ENCODE results near the gene LILRA5.
"Not testable (repeated sequence)": the region's sequence is repeated elsewhere in the genome, so short reads cannot be mapped to it uniquely, and the experiment has no call there.

DNA sequence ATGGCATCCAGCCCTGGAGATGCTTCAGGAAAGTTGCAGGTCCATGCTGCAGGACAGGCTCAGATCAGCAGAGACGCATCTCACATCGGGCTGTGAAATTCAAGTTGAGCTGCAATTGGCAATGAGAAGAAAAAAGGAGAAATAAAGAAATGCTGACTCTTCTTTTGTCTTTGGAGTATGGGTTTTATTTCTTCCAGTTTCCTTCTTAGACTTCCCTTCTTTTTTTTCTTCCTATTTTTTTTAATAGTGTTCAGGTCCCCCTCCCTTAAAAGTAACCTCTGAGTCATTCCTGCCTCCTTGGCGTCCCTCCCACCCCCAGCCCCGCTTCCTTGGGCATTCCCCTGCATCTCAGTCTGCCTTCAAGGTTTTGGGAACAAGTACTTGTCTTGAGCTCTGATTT is 41.4 kb downstream of the LILRA5 start:
- not testable (repeated sequence) for TF ChIP-seq TEAD1 (CRISPR knock-in tag; IDR thresholded peaks at IDR 0.05); ZNF219 (CRISPR knock-in tag; IDR thresholded peaks at IDR 0.05; ENCODE audit: borderline replicate concordance)
- TF ChIP-seq, protein P1, sequence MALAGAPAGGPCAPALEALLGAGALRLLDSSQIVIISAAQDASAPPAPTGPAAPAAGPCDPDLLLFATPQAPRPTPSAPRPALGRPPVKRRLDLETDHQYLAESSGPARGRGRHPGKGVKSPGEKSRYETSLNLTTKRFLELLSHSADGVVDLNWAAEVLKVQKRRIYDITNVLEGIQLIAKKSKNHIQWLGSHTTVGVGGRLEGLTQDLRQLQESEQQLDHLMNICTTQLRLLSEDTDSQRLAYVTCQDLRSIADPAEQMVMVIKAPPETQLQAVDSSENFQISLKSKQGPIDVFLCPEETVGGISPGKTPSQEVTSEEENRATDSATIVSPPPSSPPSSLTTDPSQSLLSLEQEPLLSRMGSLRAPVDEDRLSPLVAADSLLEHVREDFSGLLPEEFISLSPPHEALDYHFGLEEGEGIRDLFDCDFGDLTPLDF (CRISPR knock-in tag; IDR thresholded peaks at IDR 0.05) = not testable (repeated sequence)
- TF ChIP-seq, protein P2, sequence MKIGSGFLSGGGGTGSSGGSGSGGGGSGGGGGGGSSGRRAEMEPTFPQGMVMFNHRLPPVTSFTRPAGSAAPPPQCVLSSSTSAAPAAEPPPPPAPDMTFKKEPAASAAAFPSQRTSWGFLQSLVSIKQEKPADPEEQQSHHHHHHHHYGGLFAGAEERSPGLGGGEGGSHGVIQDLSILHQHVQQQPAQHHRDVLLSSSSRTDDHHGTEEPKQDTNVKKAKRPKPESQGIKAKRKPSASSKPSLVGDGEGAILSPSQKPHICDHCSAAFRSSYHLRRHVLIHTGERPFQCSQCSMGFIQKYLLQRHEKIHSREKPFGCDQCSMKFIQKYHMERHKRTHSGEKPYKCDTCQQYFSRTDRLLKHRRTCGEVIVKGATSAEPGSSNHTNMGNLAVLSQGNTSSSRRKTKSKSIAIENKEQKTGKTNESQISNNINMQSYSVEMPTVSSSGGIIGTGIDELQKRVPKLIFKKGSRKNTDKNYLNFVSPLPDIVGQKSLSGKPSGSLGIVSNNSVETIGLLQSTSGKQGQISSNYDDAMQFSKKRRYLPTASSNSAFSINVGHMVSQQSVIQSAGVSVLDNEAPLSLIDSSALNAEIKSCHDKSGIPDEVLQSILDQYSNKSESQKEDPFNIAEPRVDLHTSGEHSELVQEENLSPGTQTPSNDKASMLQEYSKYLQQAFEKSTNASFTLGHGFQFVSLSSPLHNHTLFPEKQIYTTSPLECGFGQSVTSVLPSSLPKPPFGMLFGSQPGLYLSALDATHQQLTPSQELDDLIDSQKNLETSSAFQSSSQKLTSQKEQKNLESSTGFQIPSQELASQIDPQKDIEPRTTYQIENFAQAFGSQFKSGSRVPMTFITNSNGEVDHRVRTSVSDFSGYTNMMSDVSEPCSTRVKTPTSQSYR (CRISPR knock-in tag; IDR thresholded peaks at IDR 0.05) = not testable (repeated sequence)
- TF ChIP-seq, protein P3, sequence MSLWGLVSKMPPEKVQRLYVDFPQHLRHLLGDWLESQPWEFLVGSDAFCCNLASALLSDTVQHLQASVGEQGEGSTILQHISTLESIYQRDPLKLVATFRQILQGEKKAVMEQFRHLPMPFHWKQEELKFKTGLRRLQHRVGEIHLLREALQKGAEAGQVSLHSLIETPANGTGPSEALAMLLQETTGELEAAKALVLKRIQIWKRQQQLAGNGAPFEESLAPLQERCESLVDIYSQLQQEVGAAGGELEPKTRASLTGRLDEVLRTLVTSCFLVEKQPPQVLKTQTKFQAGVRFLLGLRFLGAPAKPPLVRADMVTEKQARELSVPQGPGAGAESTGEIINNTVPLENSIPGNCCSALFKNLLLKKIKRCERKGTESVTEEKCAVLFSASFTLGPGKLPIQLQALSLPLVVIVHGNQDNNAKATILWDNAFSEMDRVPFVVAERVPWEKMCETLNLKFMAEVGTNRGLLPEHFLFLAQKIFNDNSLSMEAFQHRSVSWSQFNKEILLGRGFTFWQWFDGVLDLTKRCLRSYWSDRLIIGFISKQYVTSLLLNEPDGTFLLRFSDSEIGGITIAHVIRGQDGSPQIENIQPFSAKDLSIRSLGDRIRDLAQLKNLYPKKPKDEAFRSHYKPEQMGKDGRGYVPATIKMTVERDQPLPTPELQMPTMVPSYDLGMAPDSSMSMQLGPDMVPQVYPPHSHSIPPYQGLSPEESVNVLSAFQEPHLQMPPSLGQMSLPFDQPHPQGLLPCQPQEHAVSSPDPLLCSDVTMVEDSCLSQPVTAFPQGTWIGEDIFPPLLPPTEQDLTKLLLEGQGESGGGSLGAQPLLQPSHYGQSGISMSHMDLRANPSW (CRISPR knock-in tag; conservative IDR thresholded peaks at IDR 0.05; ENCODE audit: low read depth) = not testable (repeated sequence)

Data from WTC11 (cell line).